DND-41 (cell line): ENCODE measurements around the gene STK24.
"Not testable (repeated sequence)": the region's sequence is repeated elsewhere in the genome, so short reads cannot be mapped to it uniquely, and the experiment has no call there.

Source experiments
- CTCF ChIP-seq: IDR thresholded peaks from 2 replicates; pipeline ENCODE4 v1.5.1; 2012; ENCODE audit warnings: borderline replicate concordance, low read length, moderate library complexity, mild to moderate bottlenecking; ENCODE audit not compliant: poor library complexity, severe bottlenecking; ENCODE audit errors: extremely low read depth
- EZH2 ChIP-seq: IDR thresholded peaks from 3 replicates; pipeline ENCODE4 v1.6.1; 2012; ENCODE audit warnings: borderline replicate concordance, low read depth, mild to moderate bottlenecking, moderate library complexity, low read length, inconsistent platforms; ENCODE audit not compliant: severe bottlenecking

GRCh38 chr13:98569494-98570367, 7.2 kb downstream of the STK24 start:
- TF ChIP-seq CTCF, EZH2: not testable (repeated sequence)
